GM21529 (cell line): ENCODE data around the gene MTFP1.
"Not testable (repeated sequence)": the region's sequence is repeated elsewhere in the genome, so short reads cannot be mapped to it uniquely, and the experiment has no call there.

ENCODE experiments used
- ATAC-seq: cut with Tn5 transposase; IDR thresholded peaks from one replicate; pipeline ENCODE4 v1.9.1; 2021; ENCODE audit not compliant: unreplicated experiment

The MTFP1 gene

DNA sequence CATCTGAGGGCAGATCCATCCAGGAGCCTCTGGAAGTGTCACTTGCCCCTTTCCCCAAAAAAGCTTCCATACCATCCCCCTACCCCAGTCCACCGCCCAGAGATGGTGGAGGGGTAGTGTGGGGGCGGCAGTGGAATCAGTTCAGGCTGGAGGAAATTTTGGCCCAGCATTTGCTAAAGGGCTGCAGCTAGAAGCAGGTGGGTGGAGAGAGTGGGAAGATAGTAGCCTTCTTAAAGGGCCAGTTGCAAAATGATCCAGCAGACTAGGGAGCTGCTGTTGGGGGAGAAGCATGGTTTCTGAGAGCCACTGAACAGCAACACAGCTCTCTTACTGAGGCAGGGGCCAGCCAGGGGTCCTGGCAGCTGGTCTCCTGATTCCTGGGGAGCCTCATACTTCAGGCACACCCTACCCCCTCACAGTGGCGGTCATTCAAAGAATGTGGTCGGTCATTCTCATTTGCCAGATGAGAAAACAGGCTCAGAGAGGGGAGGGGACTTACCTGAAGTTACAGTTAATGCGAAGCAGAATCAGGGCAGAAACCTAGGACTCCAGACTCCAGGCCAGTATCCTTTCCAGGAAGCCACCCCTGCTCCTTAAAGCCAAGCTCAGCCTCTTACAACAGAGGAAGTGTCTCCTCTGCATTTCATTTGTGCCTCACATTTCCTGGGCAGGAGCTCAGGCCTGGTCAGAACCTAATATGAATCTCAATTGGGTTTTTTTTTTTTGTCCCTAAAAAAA lies 23.4 kb upstream of the MTFP1 start:
- ATAC-seq = no peak

DNA sequence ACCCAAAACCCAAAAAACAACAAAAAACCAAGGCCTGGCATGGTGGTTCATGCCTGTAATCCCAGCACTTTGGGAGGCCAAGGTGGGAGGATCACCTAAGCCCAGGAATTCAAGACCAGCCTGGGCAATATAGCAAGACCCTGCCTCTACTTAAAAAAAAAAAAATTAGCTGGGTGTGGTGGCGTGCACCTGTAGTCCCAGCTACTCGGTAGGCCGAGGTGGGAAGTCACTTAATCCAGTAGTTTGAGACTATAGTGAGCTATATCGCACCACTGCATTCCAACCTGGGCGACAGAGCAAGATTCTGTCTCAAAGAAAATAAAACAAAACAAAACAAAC lies 22.8 kb upstream of the MTFP1 start:
- ATAC-seq = not testable (repeated sequence)

DNA sequence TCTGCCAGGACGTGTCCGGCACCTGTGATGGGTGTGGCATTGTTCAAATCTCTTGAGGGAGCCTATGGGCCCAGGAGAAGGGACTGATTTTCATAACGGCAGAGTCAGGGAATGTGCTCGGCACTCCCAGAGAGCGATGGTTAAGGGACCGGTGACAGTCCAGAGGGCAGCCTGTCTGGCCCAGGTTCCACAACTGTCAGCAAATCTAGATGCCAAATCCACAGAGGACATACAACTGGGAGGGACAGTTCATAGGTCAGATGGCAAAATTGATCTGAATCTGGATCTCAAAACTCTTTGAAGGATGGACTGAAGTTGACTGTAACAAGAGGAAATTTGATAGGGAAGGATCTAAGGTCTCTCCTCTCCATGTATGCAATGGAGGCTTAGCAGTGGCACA lies 21.3 kb upstream of the MTFP1 start:
- ATAC-seq = no peak

DNA sequence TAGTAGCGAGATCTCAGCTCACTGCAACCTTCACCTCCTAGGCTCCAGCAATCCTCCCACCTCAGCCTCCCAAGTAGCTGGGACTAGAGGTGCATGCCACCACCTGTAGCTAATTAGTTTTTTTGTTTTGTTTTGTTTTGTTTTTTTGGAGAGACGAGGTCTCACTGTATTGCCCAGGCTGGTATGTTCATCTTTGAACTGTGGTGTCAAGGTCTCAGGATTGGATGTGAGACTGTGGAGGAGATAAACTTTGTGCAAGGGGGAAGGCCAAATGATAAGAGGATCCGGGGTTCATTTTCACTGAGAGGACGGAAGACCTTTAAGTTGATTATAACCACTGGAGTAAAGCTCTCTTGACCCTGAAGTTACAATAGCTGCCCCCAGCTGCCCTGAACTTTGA lies 19.8 kb upstream of the MTFP1 start:
- no peak for ATAC-seq

DNA sequence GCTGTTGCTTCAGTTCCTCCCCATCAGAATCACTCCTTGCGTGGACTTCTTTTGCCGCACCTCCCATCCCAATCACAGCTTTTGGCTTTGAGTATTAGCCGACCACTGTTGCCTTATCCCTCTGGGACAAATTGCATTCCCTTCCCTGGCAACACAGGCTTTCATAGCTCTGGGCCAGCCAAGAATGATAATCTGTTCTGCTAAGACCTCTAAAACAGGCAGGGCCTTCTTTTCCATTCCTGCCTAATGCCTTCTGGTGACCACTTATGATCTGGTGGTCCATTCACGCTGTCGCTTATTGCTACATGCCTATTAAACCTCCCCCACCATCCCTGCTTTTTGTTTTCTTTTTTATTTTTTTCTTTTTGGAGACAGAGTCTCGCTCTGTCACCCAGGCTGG lies 19.2 kb upstream of the MTFP1 start:
- no peak for ATAC-seq

DNA sequence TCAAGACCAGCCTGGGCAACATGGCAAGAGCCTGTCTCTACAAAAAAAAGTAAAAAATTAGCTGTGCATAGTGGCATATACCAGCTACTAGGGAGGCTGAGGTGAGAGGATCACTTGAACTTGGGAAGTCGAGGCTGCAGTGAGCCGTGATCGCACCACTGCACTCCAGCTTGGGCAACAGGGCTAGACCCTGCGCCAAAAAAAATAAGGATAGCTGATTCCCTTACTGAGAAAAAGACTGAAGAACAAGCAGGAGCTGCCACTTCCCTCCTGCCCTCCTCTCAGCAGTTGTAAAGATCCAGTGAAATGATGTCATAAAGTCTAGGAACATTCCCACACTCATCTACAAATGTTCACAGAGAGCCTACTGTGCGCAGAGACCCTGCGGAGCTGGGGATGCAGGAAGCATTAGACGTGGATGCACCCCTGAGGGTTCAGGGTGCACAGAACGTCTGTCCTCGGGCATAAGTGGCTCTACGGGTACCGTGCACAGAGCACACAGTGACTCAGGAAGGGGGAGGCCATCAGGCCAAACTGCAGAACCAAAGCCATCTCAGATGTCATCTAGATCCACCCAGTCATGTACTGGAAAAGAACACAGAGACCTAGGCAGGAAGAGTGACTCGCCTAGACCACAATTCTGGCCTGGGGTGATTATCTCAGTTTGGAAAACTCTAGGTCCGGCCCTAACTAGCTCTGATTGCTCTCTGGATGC lies 17.0 kb upstream of the MTFP1 start:
- no peak for ATAC-seq

DNA sequence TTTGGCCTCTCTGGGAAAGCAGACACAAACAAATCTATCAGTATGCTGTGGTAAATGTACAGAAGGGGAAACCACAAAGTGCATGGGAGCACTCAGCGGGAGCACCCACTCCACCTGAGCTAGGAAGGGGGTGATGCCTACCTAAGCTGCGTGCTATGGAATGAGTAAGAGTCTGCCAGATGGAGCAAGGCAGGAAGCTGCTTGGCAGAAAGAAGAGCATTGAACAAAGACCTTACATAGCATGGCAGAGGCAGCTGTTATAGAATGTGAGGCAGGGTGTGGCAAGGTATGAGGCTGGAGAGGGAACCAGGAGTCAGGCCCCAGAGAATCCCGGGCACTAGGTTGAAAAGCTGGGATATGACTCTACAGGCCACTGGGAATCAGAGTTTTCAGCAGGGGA lies 13.8 kb upstream of the MTFP1 start:
- no peak for ATAC-seq

DNA sequence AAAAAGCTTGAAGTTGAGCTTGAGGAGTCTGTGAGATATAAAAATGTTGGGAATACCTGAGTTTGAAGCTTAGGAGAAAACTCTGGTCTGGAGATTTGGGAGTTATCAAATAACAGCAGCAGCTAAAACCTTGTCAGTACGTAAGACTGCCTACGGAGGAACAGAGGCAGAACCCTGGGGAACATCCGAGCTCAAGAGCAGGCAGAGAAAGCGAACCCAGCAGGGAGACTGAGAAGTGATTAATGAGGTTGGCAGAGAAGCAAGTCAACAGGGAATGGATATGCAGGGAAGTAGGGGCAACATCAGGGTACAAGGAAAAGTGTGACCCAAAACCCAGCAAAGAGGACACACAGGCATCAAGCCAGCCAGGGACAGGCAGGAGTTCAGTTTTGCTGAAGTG lies 12.6 kb upstream of the MTFP1 start:
- ATAC-seq = no peak

DNA sequence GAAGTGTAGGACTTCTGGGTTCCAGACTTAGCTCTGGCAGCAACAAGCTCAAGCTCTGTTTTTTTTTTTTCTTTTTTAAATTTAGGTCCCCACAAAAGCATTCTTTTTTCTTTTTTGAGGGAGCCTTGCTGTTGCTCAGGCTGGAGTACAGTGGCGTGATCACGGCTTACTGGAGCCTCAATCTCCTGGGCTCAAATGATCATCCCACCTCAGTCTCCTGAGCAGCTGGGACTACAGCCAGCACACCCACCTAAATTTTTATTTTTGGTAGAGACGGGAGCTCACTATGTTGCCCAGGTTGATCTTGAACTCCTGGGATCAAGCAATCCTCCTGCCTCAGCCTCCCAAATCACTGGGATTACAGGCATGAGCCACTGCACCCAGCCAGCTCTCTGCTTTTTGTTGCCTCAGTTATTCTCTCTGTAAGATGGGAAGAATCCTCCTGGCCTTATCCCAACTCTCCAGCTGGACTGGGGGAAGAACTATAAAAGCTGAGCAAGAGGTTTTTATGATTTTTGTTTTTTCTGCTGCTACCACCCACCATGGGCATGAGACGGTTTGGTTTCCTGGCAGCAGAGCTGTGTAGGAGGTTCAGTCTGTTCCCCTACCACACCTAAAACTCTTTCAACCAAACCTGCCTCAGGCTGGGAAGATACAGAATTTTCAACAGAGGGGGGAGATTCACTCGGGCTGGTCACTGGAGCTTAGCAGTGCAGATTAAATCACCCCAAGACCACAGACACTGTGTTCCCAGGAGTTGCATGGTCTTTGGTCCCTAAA lies 11.6 kb upstream of the MTFP1 start:
- ATAC-seq = no peak

DNA sequence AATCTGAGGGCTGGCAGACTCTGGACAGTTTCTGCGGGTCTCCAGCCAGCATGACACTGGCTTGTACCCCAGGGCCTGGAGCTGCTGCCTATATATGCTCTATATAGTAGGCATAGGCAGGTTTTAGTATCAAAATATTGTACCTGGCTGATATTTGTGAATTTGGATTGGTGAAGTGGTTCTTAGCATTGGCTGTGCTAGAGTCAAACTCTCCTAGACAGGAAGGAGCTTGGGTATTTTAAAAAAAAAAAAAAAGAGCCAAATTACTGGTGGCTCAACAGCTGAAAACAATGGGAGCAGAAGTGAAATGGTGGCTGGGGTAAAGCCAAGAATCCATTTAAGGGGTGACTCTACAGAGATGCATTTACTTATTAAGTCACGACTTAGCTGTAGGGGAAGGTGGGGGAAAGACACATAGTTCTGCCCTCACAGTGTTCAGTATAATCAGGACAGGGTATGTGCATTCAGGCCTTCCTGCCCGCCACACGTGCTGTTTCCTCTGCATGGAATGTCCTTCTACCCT lies 11.0 kb upstream of the MTFP1 start:
- ATAC-seq = no peak

DNA sequence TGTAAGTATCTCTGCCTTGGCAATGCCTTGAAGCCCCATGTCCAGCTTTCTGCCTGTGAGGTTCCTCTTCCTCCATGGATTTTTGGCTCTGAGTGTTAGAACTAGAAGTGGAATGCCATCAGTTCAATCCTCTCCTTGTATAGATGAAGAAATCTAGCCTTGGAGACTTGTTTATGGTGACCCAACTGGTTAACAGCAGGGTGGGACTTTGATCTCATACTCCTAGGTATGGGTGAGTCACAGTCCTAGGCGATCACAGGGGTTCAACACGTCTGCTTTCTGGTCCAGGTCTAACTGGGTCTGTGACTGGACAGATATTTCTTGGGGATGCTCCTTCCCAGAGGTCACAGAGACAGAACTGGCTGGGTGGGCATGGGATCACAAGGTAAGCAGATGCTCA lies 9.2 kb upstream of the MTFP1 start:
- no peak for ATAC-seq

DNA sequence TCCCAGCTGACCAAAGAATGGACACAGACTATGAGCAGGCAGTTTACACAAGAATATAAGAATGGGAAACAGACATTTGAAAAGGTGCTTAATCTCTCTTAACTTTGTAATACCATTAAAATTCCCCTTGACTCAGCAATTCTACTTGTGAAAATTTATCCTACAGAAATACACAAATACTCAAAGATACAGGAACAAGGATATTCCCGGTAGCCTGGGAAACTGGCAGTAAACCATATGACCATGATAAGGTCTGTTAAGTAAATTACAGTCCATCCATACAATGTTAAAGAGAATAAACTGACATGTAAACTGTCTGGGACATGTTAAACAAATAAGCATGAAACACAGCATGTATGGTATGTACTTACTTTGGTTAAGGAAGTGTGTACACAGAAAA lies 8.7 kb upstream of the MTFP1 start:
- no peak for ATAC-seq

DNA sequence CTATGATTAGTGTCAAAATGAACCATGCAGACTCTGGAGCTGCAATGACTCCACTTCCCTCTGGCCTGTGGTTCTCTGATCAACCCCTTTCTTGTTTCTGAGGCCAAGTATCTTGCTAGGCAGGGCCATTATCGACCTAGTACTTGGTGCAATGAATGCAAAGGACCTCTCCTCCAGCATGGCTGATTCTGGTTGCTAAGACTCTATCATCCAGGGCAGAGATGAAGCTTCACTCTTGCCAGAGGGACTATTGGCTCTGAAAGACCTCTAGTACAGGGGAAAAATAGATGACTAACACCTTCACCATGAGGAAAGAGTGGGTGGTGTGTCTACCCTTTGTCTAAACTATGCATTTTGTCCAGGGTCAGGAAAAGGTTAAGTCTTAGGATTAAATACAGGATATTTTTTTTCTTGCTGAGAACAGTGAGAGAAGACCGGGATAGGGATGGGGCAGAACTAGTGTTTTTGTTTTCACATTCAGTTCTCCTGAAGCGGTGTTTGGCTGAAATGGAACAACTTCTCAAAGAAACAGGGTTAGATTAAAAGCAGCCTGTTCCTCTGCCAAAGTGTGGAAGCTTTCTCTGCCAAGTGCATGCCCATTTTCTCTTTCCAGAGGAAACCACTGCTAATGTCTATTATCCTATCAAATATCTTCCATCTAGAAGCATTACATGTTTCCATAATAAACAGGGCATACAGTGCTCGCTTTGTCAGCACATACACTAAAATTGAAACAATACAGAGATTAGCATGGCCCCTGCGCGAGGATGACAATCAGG lies 5.0 kb upstream of the MTFP1 start:
- no peak for ATAC-seq

DNA sequence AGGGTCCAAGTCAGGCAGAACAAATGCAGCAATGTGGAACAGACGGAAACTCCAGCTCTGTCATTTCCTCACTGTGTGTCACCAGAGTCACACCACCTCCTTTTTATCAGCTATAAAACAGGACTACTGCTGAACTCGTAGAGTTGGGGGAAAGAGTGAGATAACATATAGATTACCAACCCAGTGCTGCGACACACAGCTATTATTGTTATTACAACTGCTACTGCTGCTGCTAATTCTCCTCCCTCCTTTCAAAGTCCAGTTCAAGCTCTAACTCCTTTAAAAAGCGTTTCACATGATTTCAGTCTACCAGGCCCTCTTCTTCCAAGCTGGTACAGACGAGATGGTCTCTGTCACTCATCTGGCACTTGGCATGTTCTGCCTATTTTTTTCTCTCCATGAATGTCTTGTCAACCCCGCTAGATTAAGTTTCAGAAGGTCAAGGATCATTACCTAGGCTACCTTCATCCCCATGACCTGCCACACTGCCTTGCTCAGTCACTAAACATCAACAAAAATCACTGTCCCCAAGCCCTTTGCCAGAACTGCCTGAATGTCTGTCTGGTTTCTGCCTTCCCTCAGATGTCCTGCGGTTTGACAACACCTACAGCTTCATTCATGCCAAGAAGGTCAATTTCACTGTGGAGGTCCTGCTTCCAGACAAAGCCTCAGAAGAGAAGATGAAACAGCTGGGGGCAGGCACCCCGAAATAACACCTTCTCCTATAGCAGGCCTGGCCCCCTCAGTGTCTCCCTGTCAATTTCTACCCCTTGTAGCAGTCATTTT lies 3.7 kb upstream of the MTFP1 start:
- ATAC-seq = no peak

DNA sequence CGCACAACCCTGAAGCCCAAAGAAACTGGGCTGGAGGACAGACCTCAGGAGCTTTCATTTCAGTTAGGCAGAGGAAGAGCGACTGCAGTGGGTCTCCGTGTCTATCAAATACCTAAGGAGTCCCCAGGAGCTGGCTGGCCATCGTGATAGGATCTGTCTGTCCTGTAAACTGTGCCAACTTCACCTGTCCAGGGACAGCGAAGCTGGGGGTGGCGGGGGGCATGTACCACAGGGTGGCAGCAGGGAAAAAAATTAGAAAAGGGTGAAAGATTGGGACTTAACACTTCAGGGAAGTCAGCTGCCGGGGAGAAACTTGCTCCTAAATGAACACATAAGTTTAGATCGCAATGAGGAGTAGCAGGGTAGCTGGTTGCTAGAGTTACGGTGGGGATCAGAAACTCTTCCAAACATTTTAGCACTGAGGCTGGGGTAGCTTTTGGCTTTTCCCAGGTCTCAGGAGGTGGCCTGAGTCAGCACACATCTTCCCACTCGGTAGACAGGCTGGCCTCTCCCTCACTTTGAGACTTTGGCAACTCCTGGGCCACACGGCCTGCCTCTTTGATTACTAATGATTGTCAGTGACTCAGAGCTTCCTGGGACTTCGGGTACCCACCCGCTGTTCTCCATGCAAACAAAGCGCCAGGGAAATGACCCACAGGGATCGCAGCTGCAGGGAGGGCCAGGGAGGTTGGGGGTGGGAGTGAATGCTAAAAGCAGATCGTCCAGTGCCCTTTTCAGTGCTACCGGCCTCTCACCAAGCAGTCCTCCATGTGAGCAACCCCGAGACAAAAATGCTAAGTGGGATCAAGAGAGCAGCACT lies 2.9 kb upstream of the MTFP1 start:
- no peak for ATAC-seq

DNA sequence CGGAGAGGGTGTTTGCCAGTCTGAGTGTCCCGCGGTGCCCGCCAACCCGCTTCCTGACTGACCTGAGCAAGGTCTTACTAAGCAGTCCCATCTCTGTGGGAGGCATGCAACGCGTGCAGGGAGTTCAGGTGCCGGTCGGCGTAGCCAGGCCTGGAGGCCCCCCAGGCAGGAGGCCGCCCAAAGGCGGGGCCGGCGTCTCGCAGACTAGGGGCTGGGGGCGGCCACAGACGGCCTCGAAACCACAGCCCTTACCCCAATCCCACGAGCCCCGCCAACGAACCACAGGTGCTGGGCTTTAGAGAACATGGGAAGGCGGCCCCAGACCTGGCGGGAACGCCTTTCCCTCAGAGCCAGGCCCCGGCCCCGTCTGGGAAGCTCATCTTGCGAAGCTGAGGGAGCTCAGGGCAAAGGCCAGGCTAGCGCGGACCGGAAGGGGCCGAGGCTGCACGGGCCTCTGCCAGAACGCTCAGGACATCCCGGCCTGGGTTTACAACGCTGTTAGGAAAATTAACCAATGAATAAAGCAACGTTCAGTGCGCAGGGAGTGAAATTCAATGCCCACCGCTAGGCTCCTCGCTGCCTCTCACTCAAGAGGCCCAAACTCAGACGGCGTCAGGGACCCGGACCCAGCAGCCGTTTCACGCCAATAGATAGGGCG lies 2.1 kb upstream of the MTFP1 start:
- peak; percentile 23 for ATAC-seq

DNA sequence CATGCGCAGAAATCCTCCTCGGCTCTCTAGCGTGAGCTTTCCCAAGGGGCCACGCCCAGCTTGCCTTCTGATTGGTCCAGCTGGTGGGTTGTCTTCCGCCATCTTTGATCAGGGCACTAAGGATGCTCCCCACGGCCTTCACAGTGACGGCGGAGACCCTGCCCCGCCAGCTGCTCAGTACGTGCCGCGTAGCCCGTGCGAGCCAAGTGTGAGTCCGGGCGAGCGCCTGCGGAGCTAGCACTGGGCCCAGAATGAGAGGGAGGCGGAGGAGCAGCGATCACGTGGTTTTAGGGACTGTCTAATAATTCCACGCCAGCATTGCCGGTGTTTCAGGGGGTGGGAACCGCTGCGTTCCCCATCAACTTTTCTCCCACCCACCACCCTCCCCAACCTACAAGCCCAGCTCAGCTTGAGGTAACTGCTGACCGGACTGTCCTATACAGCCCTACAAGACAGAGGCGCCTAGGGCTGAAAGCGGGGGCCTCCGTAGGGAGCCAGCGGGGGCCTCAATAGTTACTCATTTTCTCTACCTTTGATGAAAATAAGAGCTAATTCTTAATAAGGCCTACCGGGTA lies 1.5 kb upstream of the MTFP1 start:
- ATAC-seq = peak; percentile 83

DNA sequence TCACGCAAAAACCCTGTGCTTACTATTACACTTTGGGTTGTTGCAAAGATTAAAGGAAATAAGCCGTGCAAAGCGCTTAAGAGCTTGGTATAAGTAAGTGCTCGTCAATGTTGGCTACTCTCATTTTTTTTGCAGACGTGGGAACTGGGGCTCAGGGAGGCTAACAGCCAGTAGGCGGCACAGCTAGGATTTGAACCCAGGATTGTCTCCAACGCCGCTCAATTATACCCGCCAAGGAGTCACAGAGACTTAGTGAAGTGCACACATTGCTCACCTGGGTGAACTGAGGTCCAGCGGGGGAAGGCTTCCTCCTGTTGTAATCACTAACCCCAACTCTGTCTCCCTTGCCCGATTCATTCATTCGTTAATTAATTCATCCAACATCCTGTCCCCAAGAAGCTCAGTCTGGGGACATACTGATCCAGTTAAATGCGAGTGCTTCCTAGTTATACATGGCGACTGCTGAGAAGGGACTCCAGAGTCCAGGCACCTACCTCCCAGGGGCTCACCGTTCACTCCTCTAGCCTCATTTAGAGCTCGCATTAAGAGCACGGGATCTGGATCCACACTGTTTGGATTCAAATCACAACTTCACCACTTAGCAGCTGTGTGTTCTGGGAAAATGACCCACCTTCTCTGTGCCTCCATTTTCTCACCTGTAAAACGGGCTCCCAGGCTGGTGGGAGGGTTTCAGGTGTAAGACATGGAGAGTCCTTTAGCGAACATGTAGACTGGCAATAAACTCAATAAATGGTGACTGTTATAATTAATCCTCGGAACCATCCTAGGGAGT lies 838 bp upstream of the MTFP1 start:
- no peak for ATAC-seq
